Smooth muscle cell (in vitro differentiated cells): Measurements from ENCODE around the gene TRA2B. TPM values are rescaled to one million over a fixed set of nuclear protein-coding genes. Genes with fewer than 3 reads are reported as not detected.
"Not testable (repeated sequence)": the region's sequence is repeated elsewhere in the genome, so short reads cannot be mapped to it uniquely, and the experiment has no call there.

Experiments used
- DNase-seq: peaks from one replicate; lab custom pipeline; 2025; ENCODE audit not compliant: unreplicated experiment; lab: John Stamatoyannopoulos, UW
- H2AFZ ChIP-seq: fragments of 200-600 bp; sonication (generic); 2 replicates; pipeline ENCODE4 v1.6.0; 2016; ENCODE audit warnings: antibody characterized with exemption, low read depth, mild to moderate bottlenecking
- H3F3A ChIP-seq: fragments of 200-600 bp; sonication (generic); 2 replicates; pipeline ENCODE4 v1.6.0; 2017; ENCODE audit warnings: antibody characterized with exemption, low read depth
- H3K27ac ChIP-seq: fragments of 200-600 bp; sonication (generic); 2 replicates; pipeline ENCODE4 v1.5.1; 2016; ENCODE audit warnings: low read depth, mild to moderate bottlenecking
- H3K27me3 ChIP-seq: fragments of 200-600 bp; sonication (generic); 2 replicates; pipeline ENCODE4 v1.6.1; 2016; ENCODE audit warnings: low read depth, mild to moderate bottlenecking
- H3K36me3 ChIP-seq: fragments of 200-600 bp; sonication (generic); 2 replicates; pipeline ENCODE4 v1.5.1; 2016; ENCODE audit warnings: low read depth
- H3K4me1 ChIP-seq: fragments of 200-600 bp; sonication (generic); 2 replicates; pipeline ENCODE4 v1.5.1; 2016; ENCODE audit warnings: low read depth
- H3K4me2 ChIP-seq: fragments of 200-600 bp; sonication (generic); 2 replicates; pipeline ENCODE4 v1.6.0; 2016; ENCODE audit warnings: mild to moderate bottlenecking
- H3K4me3 ChIP-seq: fragments of 200-600 bp; sonication (generic); 2 replicates; pipeline ENCODE4 v1.5.1; 2016; ENCODE audit warnings: mild to moderate bottlenecking
- H3K79me2 ChIP-seq: fragments of 200-600 bp; sonication (generic); 2 replicates; pipeline ENCODE4 v1.6.0; 2016; ENCODE audit warnings: low read depth, mild to moderate bottlenecking
- H3K9ac ChIP-seq: fragments of 200-600 bp; sonication (generic); 2 replicates; pipeline ENCODE4 v1.6.0; 2016; ENCODE audit warnings: low read depth
- H3K9me3 ChIP-seq: fragments of 200-600 bp; sonication (generic); replicated peaks from 2 replicates; pipeline ENCODE4 v1.5.1; 2016; ENCODE audit warnings: low read depth
- H4K20me1 ChIP-seq: fragments of 200-600 bp; sonication (generic); 2 replicates; pipeline ENCODE4 v1.6.0; 2016; ENCODE audit warnings: low read depth
- CTCF ChIP-seq: fragments of 200-600 bp; sonication (generic); IDR thresholded peaks from 2 replicates; pipeline ENCODE4 v1.5.1; 2017; ENCODE audit warnings: borderline replicate concordance, mild to moderate bottlenecking, antibody characterized with exemption; ENCODE audit not compliant: insufficient read depth, poor library complexity, severe bottlenecking
- WGBS: methylation state at CpG from one replicate; pipeline ENCODE4 v1.1.7; 2016; ENCODE audit warnings: low lambda C conversion rate; 5-methylcytosine and 5-hydroxymethylcytosine counted together
- polyA plus RNA-seq: library from polyadenylated mRNA; unstranded; fragments of >200 nt; fragmentation: Nextera tagmentation; extraction: Ambion mirVana; gene quantifications from 2 replicates; pipeline ENCODE4 v1.2.1, GENCODE V29; 2016
- total RNA-seq: library from RNA; depleted of rRNA; stranded (reverse); fragments of >200 nt; gene quantifications from 2 replicates; pipeline ENCODE4 v1.2.3, GENCODE V29; 2014

TRA2B gene
- total and polyA plus RNA-seq, 2 experiments from 2014 or later = 119 to 265 TPM

- peaks cover 27% of the 10 kb centered on the region for H3K79me2 ChIP-seq
- H3K9me3 ChIP-seq = no peaks in the 10 kb centered on the region
- H3K27ac ChIP-seq = no peak overlapping the region
- no peaks in the 10 kb centered on the region for H3K27me3 ChIP-seq
- no peak overlapping the region for H3K4me2 ChIP-seq
- no peak for DNase-seq
- peaks cover 31% of the 10 kb centered on the region for H3K36me3 ChIP-seq
- no peak overlapping the region for H2AFZ ChIP-seq
- 98% methylated on average over 6 of the region's 6 CpGs for WGBS
- H3F3A ChIP-seq = peaks cover 56% of the 10 kb centered on the region
- no peaks in the 10 kb centered on the region for H3K4me1 ChIP-seq
- H3K9ac ChIP-seq = no peak overlapping the region
- no peak overlapping the region for H3K4me3 ChIP-seq
- TF ChIP-seq CTCF = no peak
- peaks cover 86% of the 10 kb centered on the region for H4K20me1 ChIP-seq
Measured at GRCh38 chr3:185914911-185915629, 22.7 kb downstream of the TRA2B start.

- Histone ChIP-seq H3K27me3 (no peaks in the 10 kb centered on the region), H3K4me3 (no peak overlapping the region), H3F3A (peaks cover 42% of the 10 kb centered on the region), H3K79me2 (peaks cover 12% of the 10 kb centered on the region), H2AFZ (no peak overlapping the region), H3K27ac (no peak overlapping the region), H3K9me3 (no peaks in the 10 kb centered on the region), H3K4me1 (no peaks in the 10 kb centered on the region), H3K4me2 (no peak overlapping the region), H4K20me1 (peaks cover 67% of the 10 kb centered on the region), H3K36me3 (peaks cover 14% of the 10 kb centered on the region), H3K9ac (no peak overlapping the region)
- no peak for DNase-seq
- no peak for TF ChIP-seq CTCF
- 92% methylated on average over 7 of the region's 7 CpGs for WGBS
Measured at GRCh38 chr3:185912929-185913901, 24.6 kb downstream of the TRA2B start.

GRCh38 chr3:185912512-185912911, 25.3 kb downstream of the TRA2B start:
- H3K27me3 ChIP-seq = no peaks in the 10 kb centered on the region
- 96% methylated on average over 11 of the region's 11 CpGs for WGBS

GRCh38 chr3:185911076-185911448, 26.8 kb downstream of the TRA2B start:
- not testable (repeated sequence) for H3K9ac ChIP-seq, H3K79me2 ChIP-seq, H3K27me3 ChIP-seq, H3K9me3 ChIP-seq, H2AFZ ChIP-seq, H3K27ac ChIP-seq, H3K36me3 ChIP-seq, H3K4me2 ChIP-seq, H3K4me3 ChIP-seq, H3K4me1 ChIP-seq, DNase-seq
- Histone ChIP-seq H4K20me1 (peaks cover 46% of the 10 kb centered on the region), H3F3A (peaks cover 31% of the 10 kb centered on the region)
- WGBS = 78% methylated on average over 2 of the region's 2 CpGs

More at GRCh38 chr3:185912512-185912911, 25.3 kb downstream of the TRA2B start:
- no peaks in the 10 kb centered on the region for H3K4me1 ChIP-seq
- H3K36me3 ChIP-seq = peaks cover 7% of the 10 kb centered on the region
- H2AFZ ChIP-seq = no peak overlapping the region
- H3K27ac ChIP-seq = no peak overlapping the region
- no peak for DNase-seq
- H3K79me2 ChIP-seq = peaks cover 6% of the 10 kb centered on the region
- H3K9me3 ChIP-seq = no peaks in the 10 kb centered on the region
- H3F3A ChIP-seq = peaks cover 43% of the 10 kb centered on the region
- TF ChIP-seq CTCF = no peak
- peaks cover 60% of the 10 kb centered on the region for H4K20me1 ChIP-seq
- no peak overlapping the region for H3K4me2 ChIP-seq
- H3K9ac ChIP-seq = no peak overlapping the region
- no peak overlapping the region for H3K4me3 ChIP-seq

GRCh38 chr3:185910322-185911075, 27.3 kb downstream of the TRA2B start:
- H3K9ac ChIP-seq, H3K9me3 ChIP-seq, H3K27ac ChIP-seq, H3K4me2 ChIP-seq, H3K4me3 ChIP-seq, DNase-seq, H2AFZ ChIP-seq, H3K36me3 ChIP-seq, H3K27me3 ChIP-seq, H3K4me1 ChIP-seq, H3K79me2 ChIP-seq: not testable (repeated sequence)
- Histone ChIP-seq H4K20me1 (peaks cover 40% of the 10 kb centered on the region), H3F3A (peaks cover 26% of the 10 kb centered on the region)
- WGBS = 87% methylated on average over 5 of the region's 5 CpGs
